T-helper 17 cell (primary cell): Measurements from ENCODE around the gene ELOVL6. TPM values are rescaled to one million over a fixed set of nuclear protein-coding genes. Genes with fewer than 3 reads are reported as not detected.

Experiments
- ATAC-seq: fragments of 150-1000 bp; cut with Tn5 transposase; 2 replicates; pipeline ENCODE4 v1.10.0; 2021; ENCODE audit warnings: mild to moderate bottlenecking, moderate library complexity
- DNase-seq, 3 donors: peaks; one replicate each; pipeline versions ENCODE4 v3.0.0 to v3.0.0-alpha.2; 2020 to 2021
- H3K9me3 ChIP-seq: one replicate; pipeline ENCODE4 v1.7.0; 2013; ENCODE audit warnings: low read length, mild to moderate bottlenecking; ENCODE audit not compliant: control insufficient read depth, poor library complexity, severe bottlenecking
- H3K27ac Mint-ChIP-seq: one replicate; pipeline ENCODE4 v1.8.0; 2022; ENCODE audit warnings: mild to moderate bottlenecking, moderate library complexity, mixed read lengths
- H3K27me3 Mint-ChIP-seq: one replicate; pipeline ENCODE4 v1.8.0; 2022; ENCODE audit warnings: mixed read lengths
- H3K36me3 Mint-ChIP-seq: one replicate; pipeline ENCODE4 v1.8.0; 2022; ENCODE audit warnings: low read depth, mixed read lengths
- H3K4me1 Mint-ChIP-seq: one replicate; pipeline ENCODE4 v1.8.0; 2022; ENCODE audit warnings: mild to moderate bottlenecking, mixed read lengths
- H3K4me3 Mint-ChIP-seq: one replicate; pipeline ENCODE4 v1.8.0; 2022; ENCODE audit warnings: mild to moderate bottlenecking, moderate library complexity, mixed read lengths
- total RNA-seq, 4 donors: library from RNA in 2 of 4; stranded (reverse) in 2 of 4; gene quantifications; one replicate each; pipeline ENCODE4 v1.2.3 and lab custom pipeline; 2022 to 2026

The ELOVL6 gene
- total RNA-seq, 2 donors from 2014 or later = 3.7 to 3.9 TPM

DNA sequence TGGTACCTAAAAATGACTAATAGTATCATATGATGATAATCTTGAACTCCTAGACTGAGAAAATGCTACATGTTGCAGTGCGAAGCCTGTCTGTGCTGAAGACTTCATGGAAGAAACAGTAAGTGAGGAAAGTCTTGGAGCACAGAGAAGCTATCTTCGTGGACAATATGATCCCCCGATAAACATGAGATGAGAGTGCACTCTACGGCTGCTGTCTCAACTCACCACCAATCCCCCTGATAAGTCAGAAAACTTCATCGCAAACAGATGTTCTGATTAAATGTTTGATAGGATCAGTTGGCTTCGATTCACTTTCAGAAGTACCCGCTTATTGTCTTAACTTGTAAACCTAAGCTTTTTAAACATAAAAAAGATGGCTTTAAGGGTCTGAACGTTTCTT is 130.2 kb downstream of the ELOVL6 start:
- Mint-ChIP-seq H3K27me3 (no peaks in the 10 kb centered on the region), H3K27ac (no peak overlapping the region), H3K4me1 (no peaks in the 10 kb centered on the region), H3K4me3 (no peak overlapping the region), H3K36me3 (no peaks in the 10 kb centered on the region)
- ATAC-seq = no peak
- DNase-seq = no peak
- H3K9me3 ChIP-seq = no peaks in the 10 kb centered on the region

- H3K4me1 Mint-ChIP-seq = peaks cover 14% of the 10 kb centered on the region
Measured at GRCh38 chr4:110064934-110065333, 133.5 kb downstream of the ELOVL6 start.

DNA sequence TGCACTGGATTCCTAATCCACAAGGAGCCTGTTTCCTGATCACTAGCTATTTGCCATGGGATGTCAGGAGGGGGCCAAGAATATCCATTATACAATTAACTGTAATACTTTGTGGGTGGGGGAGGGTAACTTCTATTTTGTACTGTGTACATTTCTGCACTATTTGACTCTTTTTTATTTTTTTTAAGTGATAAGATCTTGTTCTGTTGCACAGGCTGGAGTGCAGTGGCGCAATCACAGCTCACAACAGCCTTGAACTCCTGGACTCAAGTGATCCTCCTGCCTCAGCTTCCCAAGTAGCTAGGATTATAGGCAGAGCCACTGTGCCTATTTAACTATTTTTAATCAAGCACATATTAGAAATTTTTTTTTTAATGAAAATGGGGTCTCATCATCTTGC is 134.1 kb downstream of the ELOVL6 start:
- no peak overlapping the region for H3K4me3 Mint-ChIP-seq
- DNase-seq = no peak
- H3K4me1 Mint-ChIP-seq = peaks cover 20% of the 10 kb centered on the region
- ATAC-seq = no peak
- no peaks in the 10 kb centered on the region for H3K27me3 Mint-ChIP-seq
- no peaks in the 10 kb centered on the region for H3K9me3 ChIP-seq
- peak overlapping the region; percentile 19 for H3K27ac Mint-ChIP-seq
- no peaks in the 10 kb centered on the region for H3K36me3 Mint-ChIP-seq

More at GRCh38 chr4:110064934-110065333, 133.5 kb downstream of the ELOVL6 start:
- Mint-ChIP-seq H3K4me3 (no peak overlapping the region), H3K27me3 (no peaks in the 10 kb centered on the region), H3K27ac (no peak overlapping the region), H3K36me3 (no peaks in the 10 kb centered on the region)
- no peaks in the 10 kb centered on the region for H3K9me3 ChIP-seq
- DNase-seq (no peak), ATAC-seq (no peak)

GRCh38 chr4:110062166-110062565 is 136.2 kb downstream of the ELOVL6 start:
- no peaks in the 10 kb centered on the region for H3K9me3 ChIP-seq
- Mint-ChIP-seq H3K27ac (no peak overlapping the region), H3K36me3 (no peaks in the 10 kb centered on the region), H3K4me1 (peaks cover 26% of the 10 kb centered on the region), H3K27me3 (no peaks in the 10 kb centered on the region), H3K4me3 (no peak overlapping the region)
- no peak for ATAC-seq
- no peak for DNase-seq

DNA sequence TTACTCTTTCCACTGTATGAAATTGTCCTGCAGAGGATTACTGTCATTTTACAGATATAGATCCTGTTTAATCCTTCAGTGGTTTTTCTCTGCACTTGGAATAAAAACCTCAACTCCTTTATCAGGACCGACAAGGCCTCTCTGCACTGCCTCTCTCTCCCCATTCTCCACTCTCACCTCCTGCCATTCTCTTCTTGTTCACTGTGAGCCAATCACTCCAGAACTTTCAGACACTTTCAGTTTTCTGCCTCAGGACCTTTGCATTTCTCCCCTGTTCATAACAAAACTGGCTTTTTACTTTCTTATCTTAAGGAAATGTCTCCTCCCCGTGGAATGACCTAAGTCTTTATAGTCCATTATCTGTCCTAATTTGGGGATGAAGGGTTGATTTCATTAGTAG is 137.3 kb downstream of the ELOVL6 start:
- H3K27me3 Mint-ChIP-seq = no peaks in the 10 kb centered on the region
- no peaks in the 10 kb centered on the region for H3K9me3 ChIP-seq
- peak overlapping the region; percentile 90 for H3K27ac Mint-ChIP-seq
- no peaks in the 10 kb centered on the region for H3K36me3 Mint-ChIP-seq
- no peak for ATAC-seq
- DNase-seq = no peak
- H3K4me1 Mint-ChIP-seq = peaks cover 29% of the 10 kb centered on the region
- H3K4me3 Mint-ChIP-seq = no peak overlapping the region

DNA sequence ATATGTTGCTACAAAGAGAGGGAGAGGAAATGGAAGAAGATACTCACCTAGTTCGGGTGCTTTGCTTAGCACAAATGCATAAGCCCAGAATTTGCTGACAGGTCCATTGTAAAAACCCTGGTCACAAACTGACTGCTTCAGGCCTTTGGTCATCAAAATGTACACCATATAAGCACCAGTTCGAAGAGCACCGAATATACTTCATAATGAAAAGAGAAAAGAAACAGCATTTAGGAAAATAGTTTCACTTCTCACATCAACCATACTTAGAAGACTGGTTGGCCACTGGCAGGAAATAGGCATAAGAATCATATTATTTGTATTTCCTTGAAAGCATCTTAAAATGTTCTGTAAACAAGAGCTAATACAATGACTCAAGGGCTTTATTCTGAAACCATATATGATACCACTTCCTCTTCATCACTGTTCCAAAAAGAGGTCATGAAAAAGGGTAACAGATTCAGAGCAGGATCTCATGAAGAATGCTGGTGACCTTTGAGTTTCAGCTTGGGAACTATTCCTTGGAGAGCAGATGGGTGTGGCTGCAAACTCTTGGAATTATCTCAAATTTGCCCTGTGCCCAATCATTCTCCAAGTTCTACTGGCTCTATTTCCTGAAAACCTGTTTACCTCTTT is 138.7 kb downstream of the ELOVL6 start:
- no peaks in the 10 kb centered on the region for H3K27me3 Mint-ChIP-seq
- DNase-seq (no peak), ATAC-seq (peak; percentile 76)
- H3K9me3 ChIP-seq = no peaks in the 10 kb centered on the region
- H3K27ac Mint-ChIP-seq = peak overlapping the region; percentile 90
- H3K36me3 Mint-ChIP-seq = no peaks in the 10 kb centered on the region
- peaks cover 29% of the 10 kb centered on the region for H3K4me1 Mint-ChIP-seq
- peak overlapping the region; percentile 68 for H3K4me3 Mint-ChIP-seq

DNA sequence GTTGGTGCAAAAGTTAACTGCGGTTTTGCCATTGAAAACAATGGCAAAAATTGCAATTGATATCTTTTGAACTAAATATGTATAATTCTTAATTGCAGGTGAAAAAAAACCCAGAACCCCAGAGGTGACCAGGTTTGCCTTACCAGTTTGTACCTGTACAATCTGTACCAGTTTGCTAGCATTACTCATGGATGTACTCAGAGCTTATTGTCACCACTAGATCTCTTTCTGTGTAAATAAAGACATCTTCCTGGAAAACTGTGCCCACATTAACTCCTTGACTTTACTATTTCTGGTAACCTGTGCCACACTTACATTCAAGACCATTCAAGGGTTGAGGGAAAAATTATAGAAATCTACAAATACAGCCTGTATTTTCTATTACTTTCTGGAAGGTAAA is 139.7 kb downstream of the ELOVL6 start:
- Mint-ChIP-seq H3K4me1 (peaks cover 29% of the 10 kb centered on the region), H3K36me3 (no peaks in the 10 kb centered on the region), H3K27me3 (no peaks in the 10 kb centered on the region), H3K27ac (peak overlapping the region; percentile 90), H3K4me3 (no peak overlapping the region)
- no peak for ATAC-seq
- DNase-seq = no peak
- H3K9me3 ChIP-seq = no peaks in the 10 kb centered on the region

GRCh38 chr4:110055158-110055768 is 143.2 kb downstream of the ELOVL6 start:
- peak; percentile 57 for ATAC-seq
- H3K27ac Mint-ChIP-seq = no peak overlapping the region
- H3K4me1 Mint-ChIP-seq = peaks cover 17% of the 10 kb centered on the region
- no peaks in the 10 kb centered on the region for H3K27me3 Mint-ChIP-seq
- H3K4me3 Mint-ChIP-seq = no peak overlapping the region
- H3K36me3 Mint-ChIP-seq = no peaks in the 10 kb centered on the region
- H3K9me3 ChIP-seq = no peaks in the 10 kb centered on the region
- no peak for DNase-seq

- no peaks in the 10 kb centered on the region for H3K4me1 Mint-ChIP-seq
- no peaks in the 10 kb centered on the region for H3K27me3 Mint-ChIP-seq
- DNase-seq = peak in 2 of 3 donors; percentile 19 to 28
- no peak overlapping the region for H3K4me3 Mint-ChIP-seq
- H3K27ac Mint-ChIP-seq = no peak overlapping the region
- H3K36me3 Mint-ChIP-seq = no peaks in the 10 kb centered on the region
- no peaks in the 10 kb centered on the region for H3K9me3 ChIP-seq
- peak; percentile 68 for ATAC-seq
Measured at GRCh38 chr4:110049951-110050925, 148.2 kb downstream of the ELOVL6 start.

- Mint-ChIP-seq H3K36me3 (no peaks in the 10 kb centered on the region), H3K27ac (no peak overlapping the region), H3K4me3 (no peak overlapping the region), H3K4me1 (peaks cover 7% of the 10 kb centered on the region), H3K27me3 (peaks cover 13% of the 10 kb centered on the region)
- ATAC-seq = no peak
- DNase-seq = no peak
- H3K9me3 ChIP-seq = no peaks in the 10 kb centered on the region
Measured at GRCh38 chr4:110046588-110047049, 151.8 kb downstream of the ELOVL6 start.

DNA sequence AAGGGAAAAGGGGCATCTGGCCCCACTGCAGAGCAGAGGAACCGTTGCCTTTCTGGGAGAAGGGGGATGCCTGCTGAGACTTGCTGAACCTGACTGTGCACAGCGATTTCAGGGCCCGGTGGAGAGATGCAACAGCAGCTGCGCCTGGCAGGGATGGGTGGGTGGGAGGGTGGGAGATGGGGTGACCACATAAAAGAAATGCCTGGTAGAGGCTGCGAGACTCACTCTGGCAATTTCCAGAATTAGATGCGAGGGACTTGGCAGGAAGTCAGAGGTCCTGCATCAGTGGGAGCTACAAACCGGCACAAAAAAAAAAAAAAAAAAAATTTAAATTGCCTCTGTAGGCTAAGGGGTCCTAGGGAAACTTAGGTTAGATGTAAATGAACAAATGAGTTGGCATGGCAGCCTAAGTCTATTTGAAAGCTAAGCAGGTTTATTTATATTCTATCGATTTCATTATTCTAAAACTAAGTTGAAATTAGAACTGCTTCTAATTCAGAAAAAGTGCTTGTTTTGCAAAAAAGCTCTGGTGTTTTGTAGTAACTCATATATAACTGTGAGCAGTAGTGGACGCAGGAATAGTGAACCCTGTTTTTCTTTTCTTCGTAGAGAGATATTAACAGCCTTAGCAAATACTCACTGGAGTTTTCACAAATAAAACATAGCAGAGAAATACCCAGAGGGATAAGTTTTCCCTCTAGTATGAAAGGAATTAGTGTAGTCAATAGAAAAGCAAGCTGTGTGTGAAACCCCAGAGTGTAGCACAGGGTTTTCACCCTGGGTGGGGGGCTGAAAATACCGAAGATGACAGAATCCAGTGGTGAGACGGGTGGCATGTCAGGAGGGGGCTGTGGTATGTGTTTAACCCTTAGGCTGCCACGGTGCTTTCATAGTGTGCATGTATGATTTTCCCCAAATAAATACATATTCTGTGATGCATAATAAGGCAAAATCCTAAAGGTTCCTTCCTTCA is 155.6 kb downstream of the ELOVL6 start:
- ATAC-seq = no peak

GRCh38 chr4:110041735-110042134 is 156.7 kb downstream of the ELOVL6 start:
- H3K4me1 Mint-ChIP-seq = peaks cover 7% of the 10 kb centered on the region
- DNase-seq = no peak
- no peak overlapping the region for H3K4me3 Mint-ChIP-seq

More for the DNA sequence above, 155.6 kb downstream of the ELOVL6 start:
- DNase-seq = no peak
- peaks cover 17% of the 10 kb centered on the region for H3K27me3 Mint-ChIP-seq
- no peaks in the 10 kb centered on the region for H3K9me3 ChIP-seq
- H3K4me1 Mint-ChIP-seq = peaks cover 7% of the 10 kb centered on the region
- H3K4me3 Mint-ChIP-seq = no peak overlapping the region
- no peak overlapping the region for H3K27ac Mint-ChIP-seq
- no peaks in the 10 kb centered on the region for H3K36me3 Mint-ChIP-seq

More at GRCh38 chr4:110041735-110042134, 156.7 kb downstream of the ELOVL6 start:
- ATAC-seq = no peak
- H3K27ac Mint-ChIP-seq = no peak overlapping the region
- H3K36me3 Mint-ChIP-seq = no peaks in the 10 kb centered on the region
- H3K27me3 Mint-ChIP-seq = peaks cover 25% of the 10 kb centered on the region
- H3K9me3 ChIP-seq = no peaks in the 10 kb centered on the region
